Ascending aorta (tissue), 2 donors: Measurements from ENCODE around the gene STIM1. TPM values are rescaled to one million over a fixed set of nuclear protein-coding genes. Genes with fewer than 3 reads are reported as not detected.
"Not testable (repeated sequence)": the region's sequence is repeated elsewhere in the genome, so short reads cannot be mapped to it uniquely, and the experiment has no call there.

Experiments used
- DNase-seq, 2 donors: peaks; one replicate each; pipeline ENCODE4 v3.0.0-alpha.2; 2019; ENCODE audit warnings: low spot score in 2 of 2
- H3K27ac ChIP-seq, 2 donors: fragments of 200-600 bp; sonication (generic); one replicate each; pipeline ENCODE4 v1.5.1; 2016 to 2017; ENCODE audit warnings: mild to moderate bottlenecking in 1 of 2
- H3K27me3 ChIP-seq: fragments of 200-600 bp; sonication (generic); one replicate; pipeline ENCODE4 v1.5.1; 2017
- H3K36me3 ChIP-seq, 2 donors: fragments of 200-600 bp; sonication (generic); one replicate each; pipeline ENCODE4 v1.5.1; 2016
- H3K4me1 ChIP-seq, 2 donors: fragments of 200-600 bp; sonication (generic); one replicate each; pipeline ENCODE4 v1.5.1; 2016 to 2017; ENCODE audit warnings: mild to moderate bottlenecking in 1 of 2
- H3K4me3 ChIP-seq, 2 donors: fragments of 200-600 bp; sonication (generic); one replicate each; pipeline ENCODE4 v1.5.1; 2016 to 2017; ENCODE audit warnings: mild to moderate bottlenecking in 1 of 2
- H3K9me3 ChIP-seq, 2 donors: fragments of 200-600 bp; sonication (generic); one replicate each; pipeline ENCODE4 v1.5.1; 2016
- CTCF ChIP-seq, 3 experiments: fragments of 200-600 bp in 2 of 3; fragments of 450-650 bp in 1 of 3; sonication (generic) in 2 of 3; IDR thresholded peaks; one replicate each; pipeline ENCODE4 v1.5.1; 2016 to 2019; ENCODE audit warnings: antibody characterized with exemption in 3 of 3, mild to moderate bottlenecking in 1 of 3, moderate library complexity in 1 of 3
- intact Hi-C: fragments of 100-400 bp; cut with DNase I; formaldehyde crosslinking; loops from one replicate; pipeline ENCODE4 v1.15.1; 2023
- total RNA-seq: library from RNA; depleted of rRNA; stranded (reverse); fragments of >200 nt; gene quantifications from one replicate; pipeline ENCODE4 v1.1.0, GENCODE V29; 2016

STIM1 gene
- total RNA-seq, 1 donor from 2014 or later = 48.1 TPM

- DNase-seq = no peak
- H3K9me3 ChIP-seq = no peaks in the 10 kb centered on the region
- intact Hi-C loops = no loop called here
- peaks cover 42 to 56% of the 10 kb centered on the region in 2 donors for H3K36me3 ChIP-seq
- no peaks in the 10 kb centered on the region for H3K4me1 ChIP-seq
- no peaks in the 10 kb centered on the region for H3K27me3 ChIP-seq
- TF ChIP-seq CTCF (IDR thresholded peaks at IDR 0.05) = no peak
- H3K27ac ChIP-seq = no peak overlapping the region
- no peak overlapping the region for H3K4me3 ChIP-seq
These were observed 262.6 kb downstream of the STIM1 start for GRCh38 chr11:4118107-4118506.

DNA sequence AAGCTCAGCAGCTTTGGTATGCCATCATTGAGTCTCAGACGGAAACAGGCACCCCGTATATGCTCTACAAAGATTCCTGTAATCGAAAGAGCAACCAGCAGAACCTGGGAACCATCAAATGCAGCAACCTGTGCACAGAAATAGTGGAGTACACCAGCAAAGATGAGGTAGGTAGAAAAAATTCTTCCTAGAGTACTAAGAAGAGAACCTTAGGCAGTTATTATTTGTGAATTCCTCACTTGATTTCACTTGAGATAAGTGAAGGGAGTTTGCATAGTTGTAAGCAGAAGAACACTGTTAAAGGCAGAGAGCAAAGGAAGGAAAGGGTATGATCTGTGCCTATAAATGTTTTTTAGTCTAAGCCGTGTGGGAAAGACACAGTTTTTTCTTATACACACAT lies 267.8 kb downstream of the STIM1 start:
- Histone ChIP-seq H3K27ac (no peak overlapping the region), H3K4me3 (no peak overlapping the region), H3K36me3 (peaks cover 48 to 80% of the 10 kb centered on the region in 2 donors), H3K27me3 (no peaks in the 10 kb centered on the region), H3K9me3 (no peaks in the 10 kb centered on the region), H3K4me1 (no peaks in the 10 kb centered on the region)
- DNase-seq = no peak
- intact Hi-C loops = no loop called here
- no peak for TF ChIP-seq CTCF (IDR thresholded peaks at IDR 0.05)

GRCh38 chr11:4125141-4125540 lies 269.7 kb downstream of the STIM1 start:
- H3K4me3 ChIP-seq = no peak overlapping the region
- no peaks in the 10 kb centered on the region for H3K9me3 ChIP-seq
- peaks cover 44 to 77% of the 10 kb centered on the region in 2 donors for H3K36me3 ChIP-seq
- no peaks in the 10 kb centered on the region for H3K4me1 ChIP-seq
- no peak for DNase-seq
- H3K27ac ChIP-seq = no peak overlapping the region
- H3K27me3 ChIP-seq = no peaks in the 10 kb centered on the region
- intact Hi-C loops = no loop called here
- no peak for TF ChIP-seq CTCF (IDR thresholded peaks at IDR 0.05)

DNA sequence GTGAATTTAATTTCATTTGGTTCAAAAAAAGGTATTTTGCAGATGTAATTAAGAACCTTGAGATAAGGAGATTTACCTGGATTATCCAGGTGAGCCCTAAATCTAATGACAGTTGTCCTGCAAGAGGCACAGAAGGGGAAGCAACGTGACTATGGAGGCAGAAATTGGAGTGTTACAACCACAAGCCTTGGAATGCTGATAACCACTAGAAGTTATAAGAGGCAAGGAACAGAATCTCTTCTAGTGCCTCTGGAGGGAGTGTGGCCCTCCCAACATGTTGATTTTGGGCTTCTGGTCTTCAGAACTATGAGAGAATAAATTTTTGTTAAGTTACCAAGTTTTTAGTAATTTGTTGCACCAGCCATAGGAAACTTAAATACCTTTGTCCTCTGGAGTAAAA lies 271.9 kb downstream of the STIM1 start:
- TF ChIP-seq CTCF (IDR thresholded peaks at IDR 0.05) = no peak
- Histone ChIP-seq H3K4me1 (no peaks in the 10 kb centered on the region), H3K27ac (no peak overlapping the region), H3K36me3 (peaks cover 35 to 68% of the 10 kb centered on the region in 2 donors), H3K4me3 (no peak overlapping the region), H3K27me3 (no peaks in the 10 kb centered on the region), H3K9me3 (no peaks in the 10 kb centered on the region)
- intact Hi-C loops = no loop called here
- no peak for DNase-seq

DNA sequence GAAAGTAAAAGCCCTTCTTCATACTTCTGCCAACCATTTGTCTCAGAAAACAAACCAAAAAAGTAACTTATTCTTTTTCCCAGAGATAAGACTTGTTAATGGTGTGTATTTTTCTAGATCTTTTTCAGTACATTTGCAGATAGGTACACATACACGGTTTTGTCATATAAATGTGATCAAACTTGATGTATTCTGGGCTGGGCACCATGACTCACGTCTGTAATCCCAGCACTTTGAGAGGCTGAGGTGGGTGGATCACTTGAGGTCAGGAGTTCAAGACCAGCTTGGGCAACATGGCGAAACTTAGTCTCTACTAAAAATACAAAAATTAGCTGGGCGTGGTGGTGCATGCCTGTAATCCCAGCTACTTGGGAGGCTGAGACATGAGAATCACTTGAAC lies 274.8 kb downstream of the STIM1 start:
- intact Hi-C loops, H3K27me3 ChIP-seq, H3K4me1 ChIP-seq, DNase-seq, H3K9me3 ChIP-seq, H3K4me3 ChIP-seq, H3K27ac ChIP-seq: not testable (repeated sequence)
- peaks cover 26 to 69% of the 10 kb centered on the region in 2 donors for H3K36me3 ChIP-seq

GRCh38 chr11:4134806-4135205 lies 279.3 kb downstream of the STIM1 start:
- intact Hi-C loops = no loop called here
- H3K9me3 ChIP-seq = peaks cover 0 to 1% of the 10 kb centered on the region in 2 donors
- H3K4me1 ChIP-seq = no peaks in the 10 kb centered on the region
- peaks cover 39 to 67% of the 10 kb centered on the region in 2 donors for H3K36me3 ChIP-seq
- no peaks in the 10 kb centered on the region for H3K27me3 ChIP-seq
- TF ChIP-seq CTCF (IDR thresholded peaks at IDR 0.05) = no peak
- no peak for DNase-seq
- H3K27ac ChIP-seq = no peak overlapping the region
- no peak overlapping the region for H3K4me3 ChIP-seq
